Stomach smooth muscle (tissue), 2 donors: Measurements from ENCODE around the gene WNK2.

Experiments used
- H3K27ac ChIP-seq: one replicate; pipeline ENCODE4 v1.7.0; 2013; ENCODE audit warnings: mild to moderate bottlenecking, low read length, inconsistent platforms
- H3K27me3 ChIP-seq, 2 donors: one replicate each; pipeline ENCODE4 v1.7.0; 2013; ENCODE audit warnings: low read length in 2 of 2; ENCODE audit not compliant: insufficient read depth in 2 of 2, control insufficient read depth in 1 of 2
- H3K36me3 ChIP-seq, 2 donors: one replicate each; pipeline ENCODE4 v1.7.0; 2013; ENCODE audit warnings: low read length in 2 of 2; ENCODE audit not compliant: control insufficient read depth in 2 of 2, insufficient read depth in 2 of 2
- H3K4me1 ChIP-seq: one replicate; pipeline ENCODE4 v1.7.0; 2013; ENCODE audit warnings: low read length; ENCODE audit not compliant: control insufficient read depth, insufficient read depth
- H3K4me3 ChIP-seq, 2 donors: one replicate each; pipeline ENCODE4 v1.7.0; 2013; ENCODE audit warnings: low read length in 2 of 2
- H3K9ac ChIP-seq, 2 donors: one replicate each; pipeline ENCODE4 v1.7.0; 2013; ENCODE audit warnings: low read length in 2 of 2, mild to moderate bottlenecking in 1 of 2
- H3K9me3 ChIP-seq, 2 donors: one replicate each; pipeline ENCODE4 v1.7.0; 2013; ENCODE audit warnings: low read length in 2 of 2; ENCODE audit not compliant: control insufficient read depth in 2 of 2
- donor health status: healthy.
- donor health status: Pancreatic carcinoma.

The WNK2 gene

DNA sequence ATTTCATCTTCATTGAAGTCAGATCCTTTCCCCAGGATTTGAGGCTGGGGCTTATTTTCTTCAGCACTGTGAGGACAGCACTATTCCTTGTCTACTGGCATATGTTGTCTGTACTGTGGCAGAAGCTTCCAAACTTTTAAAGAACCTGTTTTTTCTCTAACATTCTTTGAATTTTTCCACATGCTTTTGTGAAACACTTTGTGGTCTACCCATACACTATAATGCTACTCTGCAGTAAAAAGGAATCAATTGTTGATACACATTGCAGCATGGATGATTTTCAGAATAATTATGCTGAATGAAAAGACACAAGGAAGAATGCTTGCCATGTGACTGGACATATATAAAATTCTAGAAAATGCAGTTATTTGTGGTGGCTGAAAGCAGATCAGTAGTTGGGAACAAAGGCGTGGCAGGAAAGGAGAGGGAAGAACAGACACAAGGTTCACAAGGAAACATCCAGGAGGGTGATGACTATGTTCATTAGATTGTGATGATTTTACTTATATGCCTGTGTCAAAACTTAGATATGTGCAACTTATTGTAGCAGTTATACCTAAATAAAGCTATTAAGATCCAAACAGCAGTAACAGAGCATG is 96.8 kb downstream of the WNK2 start:
- Histone ChIP-seq H3K4me3 (no peak overlapping the region), H3K4me1 (no peaks in the 10 kb centered on the region), H3K9ac (no peak overlapping the region), H3K36me3 (peaks cover 2 to 7% of the 10 kb centered on the region in 2 donors), H3K9me3 (no peaks in the 10 kb centered on the region), H3K27me3 (no peaks in the 10 kb centered on the region), H3K27ac (no peak overlapping the region)

DNA sequence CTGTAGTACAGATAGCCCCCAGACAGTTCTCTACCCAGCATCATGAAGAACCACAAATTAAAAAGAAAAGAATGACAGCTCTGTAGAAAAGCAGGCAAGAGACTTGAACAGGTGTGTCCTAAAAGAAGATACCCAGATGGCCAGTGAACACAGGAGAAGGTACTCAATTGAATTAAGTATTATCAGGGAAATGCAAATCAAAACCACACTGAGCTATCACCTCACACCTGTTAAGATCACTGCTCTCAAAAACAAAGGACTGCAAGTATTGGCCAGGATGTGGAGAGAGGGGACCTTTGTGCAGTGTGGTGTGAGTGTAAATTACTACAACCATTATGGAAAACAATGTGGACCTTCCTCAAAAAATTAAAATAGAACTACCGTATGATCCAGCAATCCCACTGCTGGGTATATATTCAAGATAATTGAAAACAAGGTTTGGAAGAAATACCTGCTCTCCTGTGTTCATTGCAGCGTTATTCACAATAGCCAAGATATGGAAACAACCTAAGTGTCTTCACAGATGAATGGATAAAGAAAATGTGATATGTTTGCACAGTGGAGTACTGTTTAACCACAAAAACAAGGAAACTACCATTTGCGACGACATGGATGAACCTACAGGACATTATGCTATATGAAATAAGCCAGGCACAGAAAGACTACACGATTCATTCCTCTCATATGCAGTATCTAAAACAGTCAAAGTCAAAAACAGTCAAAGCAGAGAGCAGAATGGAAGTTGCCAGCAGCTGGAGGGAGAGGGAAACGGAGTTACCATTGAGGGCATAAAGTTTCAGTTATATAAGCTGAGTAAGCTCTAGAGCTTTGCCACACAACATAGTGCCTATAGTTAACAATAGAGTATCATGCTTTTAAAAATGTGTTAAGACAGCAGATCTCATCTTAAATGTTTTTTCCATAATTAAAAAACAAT is 102.6 kb downstream of the WNK2 start:
- Histone ChIP-seq H3K4me1 (no peaks in the 10 kb centered on the region), H3K4me3 (no peak overlapping the region), H3K36me3 (no peaks in the 10 kb centered on the region), H3K27ac (no peak overlapping the region), H3K9ac (no peak overlapping the region), H3K9me3 (no peaks in the 10 kb centered on the region), H3K27me3 (no peaks in the 10 kb centered on the region)

DNA sequence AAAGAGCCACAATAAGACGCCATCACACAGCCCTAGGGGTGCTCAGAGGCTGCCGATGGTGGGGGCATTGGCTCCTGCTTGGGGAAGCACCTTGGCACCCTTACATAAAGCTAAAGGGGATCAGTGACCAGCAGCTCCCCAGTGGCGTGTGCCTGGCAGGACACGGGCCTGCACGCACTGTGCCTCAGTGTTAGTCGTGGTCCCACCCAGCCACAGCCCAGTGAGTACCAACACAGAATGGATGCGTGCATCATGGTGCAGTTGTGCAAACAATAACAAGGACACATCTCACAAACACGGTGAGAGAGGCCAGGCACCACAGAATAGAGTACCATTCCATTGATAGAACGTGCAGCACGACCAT is 103.2 kb downstream of the WNK2 start:
- H3K36me3 ChIP-seq: peaks cover 0 to under 1% of the 10 kb centered on the region in 2 donors
- H3K27me3 ChIP-seq: no peaks in the 10 kb centered on the region
- no peaks in the 10 kb centered on the region for H3K9me3 ChIP-seq
- no peak overlapping the region for H3K27ac ChIP-seq
- no peak overlapping the region for H3K9ac ChIP-seq
- H3K4me3 ChIP-seq: no peak overlapping the region
- no peaks in the 10 kb centered on the region for H3K4me1 ChIP-seq

DNA sequence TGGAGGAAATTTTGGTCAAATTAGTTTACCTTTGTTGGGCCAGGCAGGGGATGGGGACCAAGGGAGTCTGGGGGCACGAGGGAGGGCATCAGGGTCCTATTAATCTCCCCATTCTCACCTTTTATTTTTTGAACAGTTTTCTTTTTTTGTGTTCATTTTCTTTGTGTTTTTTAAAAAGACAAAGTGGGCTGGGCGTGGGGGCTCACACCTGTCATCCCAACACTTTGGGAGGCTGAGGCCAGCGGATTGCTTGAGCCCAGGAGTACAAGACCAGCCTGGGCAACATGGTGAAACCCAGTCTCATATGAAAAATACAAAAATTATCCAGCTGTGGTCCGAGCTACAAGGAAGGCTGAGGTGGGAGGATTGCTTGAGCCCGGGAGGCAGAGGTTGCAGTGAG is 103.7 kb downstream of the WNK2 start:
- Histone ChIP-seq H3K9me3 (no peaks in the 10 kb centered on the region), H3K27ac (no peak overlapping the region), H3K4me1 (no peaks in the 10 kb centered on the region), H3K9ac (no peak overlapping the region), H3K4me3 (no peak overlapping the region), H3K36me3 (peaks cover 0 to 4% of the 10 kb centered on the region in 2 donors), H3K27me3 (no peaks in the 10 kb centered on the region)

- no peaks in the 10 kb centered on the region for H3K27me3 ChIP-seq
- H3K9ac ChIP-seq: no peak overlapping the region
- H3K27ac ChIP-seq: no peak overlapping the region
- H3K4me3 ChIP-seq: no peak overlapping the region
- no peaks in the 10 kb centered on the region for H3K9me3 ChIP-seq
- no peaks in the 10 kb centered on the region for H3K4me1 ChIP-seq
- H3K36me3 ChIP-seq: peaks cover 0 to 7% of the 10 kb centered on the region in 2 donors
These were observed 104.4 kb downstream of the WNK2 start for GRCh38 chr9:93288341-93288740.

DNA sequence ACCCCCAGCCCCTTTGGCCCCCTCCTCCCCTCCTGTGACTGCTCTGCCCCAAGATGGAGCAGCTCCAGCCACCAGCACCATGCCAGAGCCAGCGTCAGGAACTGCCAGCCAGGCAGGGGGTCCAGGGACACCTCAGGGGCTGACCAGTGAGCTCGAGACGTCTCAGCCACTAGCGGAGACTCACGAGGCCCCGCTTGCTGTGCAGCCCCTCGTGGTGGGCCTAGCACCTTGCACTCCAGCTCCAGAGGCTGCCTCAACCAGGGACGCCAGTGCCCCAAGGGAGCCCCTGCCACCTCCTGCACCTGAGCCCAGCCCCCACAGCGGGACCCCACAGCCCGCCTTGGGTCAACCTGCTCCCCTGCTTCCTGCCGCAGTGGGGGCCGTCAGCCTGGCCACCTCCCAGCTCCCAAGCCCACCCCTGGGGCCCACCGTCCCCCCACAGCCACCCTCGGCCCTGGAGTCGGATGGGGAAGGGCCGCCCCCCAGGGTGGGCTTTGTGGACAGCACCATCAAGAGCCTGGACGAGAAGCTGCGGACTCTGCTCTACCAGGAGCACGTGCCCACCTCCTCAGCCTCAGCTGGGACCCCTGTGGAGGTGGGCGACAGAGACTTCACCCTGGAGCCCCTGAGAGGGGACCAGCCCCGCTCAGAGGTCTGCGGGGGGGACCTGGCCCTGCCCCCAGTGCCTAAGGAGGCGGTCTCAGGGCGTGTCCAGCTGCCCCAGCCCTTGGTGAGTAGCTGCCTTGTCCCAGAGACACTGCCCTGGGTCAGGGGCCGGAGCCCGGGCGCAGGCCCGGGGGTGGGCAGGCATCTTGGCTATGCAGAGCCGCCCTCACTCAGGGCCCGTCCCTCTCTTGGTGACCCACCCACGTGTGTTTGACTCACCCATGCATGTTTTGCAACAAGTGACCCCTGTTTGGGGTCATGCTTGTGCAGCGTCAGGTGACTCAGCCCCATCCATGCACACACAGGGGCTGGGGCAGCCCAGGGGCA is 105.2 kb downstream of the WNK2 start:
- Histone ChIP-seq H3K9me3 (no peaks in the 10 kb centered on the region), H3K4me3 (no peak overlapping the region), H3K9ac (no peak overlapping the region), H3K36me3 (peaks cover 6 to 10% of the 10 kb centered on the region in 2 donors), H3K27me3 (no peaks in the 10 kb centered on the region), H3K27ac (no peak overlapping the region), H3K4me1 (no peaks in the 10 kb centered on the region)

- Histone ChIP-seq H3K36me3 (peaks cover 6 to 13% of the 10 kb centered on the region in 2 donors), H3K27ac (no peak overlapping the region), H3K9me3 (no peaks in the 10 kb centered on the region), H3K4me3 (no peak overlapping the region), H3K9ac (no peak overlapping the region), H3K27me3 (no peaks in the 10 kb centered on the region), H3K4me1 (no peaks in the 10 kb centered on the region)
These were observed 106.8 kb downstream of the WNK2 start for GRCh38 chr9:93290495-93291434.

GRCh38 chr9:93291536-93292287 is 107.8 kb downstream of the WNK2 start:
- Histone ChIP-seq H3K4me1 (no peaks in the 10 kb centered on the region), H3K9me3 (no peaks in the 10 kb centered on the region), H3K27ac (no peak overlapping the region), H3K36me3 (peaks cover 6 to 13% of the 10 kb centered on the region in 2 donors), H3K27me3 (no peaks in the 10 kb centered on the region), H3K4me3 (no peak overlapping the region), H3K9ac (no peak overlapping the region)

GRCh38 chr9:93292288-93292615 is 108.3 kb downstream of the WNK2 start:
- Histone ChIP-seq H3K9ac (no peak overlapping the region), H3K36me3 (peaks cover 6 to 13% of the 10 kb centered on the region in 2 donors), H3K9me3 (no peaks in the 10 kb centered on the region), H3K27ac (no peak overlapping the region), H3K4me1 (no peaks in the 10 kb centered on the region), H3K27me3 (no peaks in the 10 kb centered on the region), H3K4me3 (no peak overlapping the region)
